Tibial nerve (tissue), 3 donors: ENCODE data around the gene SUPT5H.

Experiments used
- CTCF ChIP-seq, 5 experiments: fragments of 200-600 bp in 3 of 5; fragments of 450-650 bp in 2 of 5; sonication (generic) in 3 of 5; IDR thresholded peaks; one replicate each; pipeline ENCODE4 v1.5.1; 2016 to 2019; ENCODE audit warnings: antibody characterized with exemption in 5 of 5, mild to moderate bottlenecking in 3 of 5, moderate library complexity in 2 of 5
- POLR2A ChIP-seq, 2 donors: fragments of 450-650 bp; IDR thresholded peaks; one replicate each; pipeline ENCODE4 v1.6.1; 2017; ENCODE audit warnings: antibody characterized with exemption in 2 of 2, mild to moderate bottlenecking in 2 of 2, moderate library complexity in 2 of 2

GRCh38 chr19:39435499-39436349 is 9.7 kb upstream of the SUPT5H start, which contains the start of gene RPS16:
- TF ChIP-seq CTCF (IDR thresholded peaks at IDR 0.05) (peak in 2 of 5 experiments; percentile 53 to 58), POLR2A (IDR thresholded peaks at IDR 0.05) (peak; percentile 77 to 95)
